Liver (tissue), 9 donors: ENCODE results near the gene ST8SIA1. TPM values are rescaled to one million over a fixed set of nuclear protein-coding genes. Genes with fewer than 3 reads are reported as not detected.

Experiments used
- DNase-seq: peaks from one replicate; pipeline ENCODE4 v3.0.0-alpha.2; 2017; ENCODE audit warnings: low spot score
- H3K27ac ChIP-seq, 2 donors: one replicate each; pipeline ENCODE4 v1.7.0; 2013; ENCODE audit warnings: inconsistent platforms in 2 of 2, low read length in 2 of 2, control low read depth in 1 of 2, low read depth in 1 of 2, mild to moderate bottlenecking in 1 of 2
- H3K27me3 ChIP-seq, 4 donors: one replicate each; pipeline versions ENCODE4 v1.6.1 to v1.7.0; 2013; ENCODE audit warnings: low read length in 3 of 4, inconsistent platforms in 1 of 4, mild to moderate bottlenecking in 1 of 4, moderate library complexity in 1 of 4; ENCODE audit not compliant: control insufficient read depth in 4 of 4, insufficient read depth in 4 of 4
- H3K36me3 ChIP-seq, 4 donors: one replicate each; pipeline versions ENCODE4 v1.6.1 to v1.7.0; 2013; ENCODE audit warnings: low read length in 3 of 4, mild to moderate bottlenecking in 3 of 4, low read depth in 1 of 4, moderate library complexity in 1 of 4; ENCODE audit not compliant: control insufficient read depth in 4 of 4, insufficient read depth in 3 of 4
- H3K4me1 ChIP-seq, 4 donors: one replicate each; pipeline versions ENCODE4 v1.6.1 to v1.7.0; 2013; ENCODE audit warnings: low read length in 3 of 4, mild to moderate bottlenecking in 3 of 4, moderate library complexity in 1 of 4; ENCODE audit not compliant: control insufficient read depth in 4 of 4, insufficient read depth in 4 of 4
- H3K4me3 ChIP-seq, 3 donors: one replicate each; pipeline versions ENCODE4 v1.6.1 to v1.7.0; 2013; ENCODE audit warnings: low read length in 3 of 3, control low read depth in 1 of 3, low read depth in 1 of 3, mild to moderate bottlenecking in 1 of 3
- H3K9ac ChIP-seq, 2 donors: one replicate each; pipeline ENCODE4 v1.7.0; 2013; ENCODE audit warnings: low read length in 2 of 2, mild to moderate bottlenecking in 2 of 2, moderate library complexity in 2 of 2, control low read depth in 1 of 2, low read depth in 1 of 2
- H3K9me3 ChIP-seq, 4 donors: one replicate each; pipeline versions ENCODE4 v1.6.1 to v1.7.0; 2013; ENCODE audit warnings: low read length in 3 of 4; ENCODE audit not compliant: control insufficient read depth in 4 of 4
- EGR1 ChIP-seq, 2 donors: IDR thresholded peaks; 2 replicates each; pipeline ENCODE4 v1.6.1; 2016 to 2018; ENCODE audit warnings: antibody characterized with exemption in 2 of 2, low read depth in 2 of 2
- FOXA1 ChIP-seq: IDR thresholded peaks from 2 replicates; pipeline ENCODE4 v1.6.1; 2016; ENCODE audit warnings: antibody characterized with exemption
- FOXA2 ChIP-seq: IDR thresholded peaks from 2 replicates; pipeline ENCODE4 v1.6.1; 2016; ENCODE audit warnings: antibody characterized with exemption
- GABPA ChIP-seq, 2 donors: IDR thresholded peaks in 1 of 2; conservative IDR thresholded peaks in 1 of 2; 2 replicates each; pipeline ENCODE4 v1.6.1; 2016; ENCODE audit warnings: antibody characterized with exemption in 2 of 2, mild to moderate bottlenecking in 1 of 2, moderate library complexity in 1 of 2
- HNF4A ChIP-seq, 2 donors: conservative IDR thresholded peaks; 2 replicates each; pipeline ENCODE4 v1.6.1; 2016; ENCODE audit warnings: antibody characterized with exemption in 2 of 2, mild to moderate bottlenecking in 2 of 2
- HNF4G ChIP-seq: IDR thresholded peaks from 2 replicates; pipeline ENCODE4 v1.6.1; 2016; ENCODE audit warnings: antibody characterized with exemption
- JUND ChIP-seq, 2 donors: IDR thresholded peaks; 2 replicates each; pipeline ENCODE4 v1.6.1; 2016; ENCODE audit warnings: antibody characterized with exemption in 2 of 2
- NR2F2 ChIP-seq: IDR thresholded peaks from 2 replicates; pipeline ENCODE4 v1.6.1; 2016; ENCODE audit warnings: antibody characterized with exemption
- RAD21 ChIP-seq, 2 donors: IDR thresholded peaks; 2 replicates each; pipeline ENCODE4 v1.6.1; 2016; ENCODE audit warnings: antibody characterized with exemption in 2 of 2, mild to moderate bottlenecking in 2 of 2
- RXRA ChIP-seq, 2 donors: IDR thresholded peaks; 2 replicates each; pipeline ENCODE4 v1.6.1; 2017 to 2018; ENCODE audit warnings: antibody characterized with exemption in 2 of 2, mild to moderate bottlenecking in 1 of 2
- SP1 ChIP-seq: IDR thresholded peaks from 2 replicates; pipeline ENCODE4 v1.6.1; 2018; ENCODE audit warnings: antibody characterized with exemption, mild to moderate bottlenecking
- TAF1 ChIP-seq: conservative IDR thresholded peaks from 2 replicates; pipeline ENCODE4 v1.6.1; 2016; ENCODE audit warnings: antibody characterized with exemption, mild to moderate bottlenecking
- YY1 ChIP-seq: IDR thresholded peaks from 2 replicates; pipeline ENCODE4 v1.6.1; 2016; ENCODE audit warnings: antibody characterized with exemption, mild to moderate bottlenecking
- WGBS: extraction: QIAGEN DNeasy Blood & Tissue Kit; methylation state at CpG from one replicate; pipeline ENCODE4 v1.1.7; 2013; 5-methylcytosine and 5-hydroxymethylcytosine counted together
- polyA plus RNA-seq, 2 donors: library from polyadenylated mRNA; stranded (reverse) in 1 of 2; unstranded in 1 of 2; fragments of 200-250 nt in 1 of 2; fragments of >200 nt in 1 of 2; fragmentation: Nextera tagmentation in 1 of 2; extraction: Ambion mirVana in 1 of 2; gene quantifications; one replicate each; pipeline versions ENCODE4 v1.2.1 to v1.2.3, GENCODE V29; 2013 to 2015
- total RNA-seq, 2 donors: library from RNA; depleted of rRNA; stranded (reverse); fragments of >200 nt; gene quantifications; one replicate each; pipeline ENCODE4 v1.2.3, GENCODE V29; 2014
- TF ChIP-seq, protein P1 (sequence below): IDR thresholded peaks from 2 replicates; pipeline ENCODE4 v1.6.1; 2016; ENCODE audit warnings: antibody characterized with exemption
- TF ChIP-seq, protein P2 (sequence below): fragments of 150-350 bp; IDR thresholded peaks from 2 replicates; pipeline ENCODE4 v1.5.1; 2017; ENCODE audit warnings: improper control_type of control experiment, low read depth, low read length; ENCODE audit not compliant: missing input control
- TF ChIP-seq, protein P3 (sequence below): IDR thresholded peaks from 2 replicates; pipeline ENCODE4 v1.6.1; 2016; ENCODE audit warnings: antibody characterized with exemption
- TF ChIP-seq, protein P4 (sequence below): IDR thresholded peaks from 2 replicates; pipeline ENCODE4 v1.6.1; 2016; ENCODE audit warnings: antibody characterized with exemption
- TF ChIP-seq, protein P5 (sequence below): IDR thresholded peaks from 2 replicates; pipeline ENCODE4 v1.6.1; 2016; ENCODE audit warnings: antibody characterized with exemption, mild to moderate bottlenecking
- donor health status: healthy.
- donor health status: healthy.
- donor health status: healthy.
- donor health status: healthy.
- donor health status: healthy.

ST8SIA1 gene
- total and polyA plus RNA-seq, 4 donors, result 0.02 to 1.0 (median 0.17) TPM; not detected in 1

DNA sequence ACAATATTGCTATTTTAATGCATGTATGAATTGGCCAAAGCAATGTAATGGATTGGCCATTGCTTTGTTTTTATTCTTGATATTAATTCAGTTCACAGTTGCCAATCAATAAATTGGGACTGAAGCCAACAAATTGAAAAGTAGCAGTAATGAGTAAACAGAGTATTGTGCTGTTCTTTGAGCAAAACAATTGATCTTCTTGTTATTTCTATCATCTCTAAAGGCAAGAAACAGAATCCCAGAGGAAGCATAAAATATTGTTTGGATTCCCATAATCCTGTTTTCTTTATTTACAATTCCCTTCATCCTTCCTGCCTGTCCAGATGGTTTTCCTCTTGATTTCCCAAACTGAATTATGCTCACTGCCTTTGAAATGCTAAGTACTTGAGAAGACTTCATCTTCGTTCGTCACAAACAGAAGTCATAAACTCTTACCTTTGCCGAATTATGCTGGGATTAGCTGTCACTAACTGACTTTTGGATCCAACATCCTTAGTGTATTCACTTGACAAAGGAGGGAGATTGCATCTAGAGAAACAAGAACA, 85.9 kb downstream of the ST8SIA1 start:
- Histone ChIP-seq H3K27me3 (no peaks in the 10 kb centered on the region), H3K9me3 (no peaks in the 10 kb centered on the region), H3K9ac (no peak overlapping the region), H3K4me3 (no peak overlapping the region), H3K27ac (no peak overlapping the region), H3K4me1 (peaks cover 3 to 6% (median 3%) of the 10 kb centered on the region in 4 donors), H3K36me3 (no peaks in the 10 kb centered on the region)
- no peak for TF ChIP-seq EGR1 (IDR thresholded peaks at IDR 0.05; ENCODE audit: low read depth in 2 of 2)
- TF ChIP-seq GABPA (IDR thresholded peaks at IDR 0.05 in 1 of 2, conservative IDR thresholded peaks at IDR 0.05 in 1 of 2), result no peak
- no peak for TF ChIP-seq YY1
- no peak for TF ChIP-seq HNF4A (conservative IDR thresholded peaks at IDR 0.05)
- no peak for TF ChIP-seq RXRA (IDR thresholded peaks at IDR 0.05)
- no peak for TF ChIP-seq FOXA1
- WGBS, result 78% methylated on average over 3 of the region's 3 CpGs
- no peak for DNase-seq

DNA sequence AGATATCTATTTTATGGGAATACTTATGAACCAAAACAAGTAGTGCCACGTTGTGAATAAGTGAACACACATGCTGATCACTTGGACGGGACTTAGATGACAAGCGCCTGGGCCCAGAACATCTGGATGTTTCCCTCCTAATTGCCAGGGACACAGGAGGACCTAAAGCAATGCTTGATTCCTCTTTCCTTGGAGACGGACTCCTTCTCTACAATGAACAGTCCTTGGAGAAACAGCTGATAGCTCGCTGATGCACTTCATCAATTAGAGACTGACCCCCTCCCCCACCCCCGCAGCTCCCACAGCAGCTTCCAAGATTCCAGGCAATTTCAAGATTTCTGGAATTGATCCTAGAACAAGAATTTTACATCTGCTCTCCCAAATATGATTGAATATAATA, 86.4 kb downstream of the ST8SIA1 start:
- TF ChIP-seq FOXA2 (no peak), TAF1 (no peak), RXRA (IDR thresholded peaks at IDR 0.05) (no peak), HNF4G (no peak), JUND (IDR thresholded peaks at IDR 0.05) (no peak), GABPA (IDR thresholded peaks at IDR 0.05 in 1 of 2, conservative IDR thresholded peaks at IDR 0.05 in 1 of 2) (no peak), NR2F2 (no peak), RAD21 (IDR thresholded peaks at IDR 0.05) (no peak), YY1 (no peak), SP1 (no peak), EGR1 (IDR thresholded peaks at IDR 0.05; ENCODE audit: low read depth in 2 of 2) (no peak), HNF4A (conservative IDR thresholded peaks at IDR 0.05) (no peak), FOXA1 (no peak)
- TF ChIP-seq, protein P1, sequence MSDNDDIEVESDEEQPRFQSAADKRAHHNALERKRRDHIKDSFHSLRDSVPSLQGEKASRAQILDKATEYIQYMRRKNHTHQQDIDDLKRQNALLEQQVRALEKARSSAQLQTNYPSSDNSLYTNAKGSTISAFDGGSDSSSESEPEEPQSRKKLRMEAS, result no peak
- TF ChIP-seq, protein P2, sequence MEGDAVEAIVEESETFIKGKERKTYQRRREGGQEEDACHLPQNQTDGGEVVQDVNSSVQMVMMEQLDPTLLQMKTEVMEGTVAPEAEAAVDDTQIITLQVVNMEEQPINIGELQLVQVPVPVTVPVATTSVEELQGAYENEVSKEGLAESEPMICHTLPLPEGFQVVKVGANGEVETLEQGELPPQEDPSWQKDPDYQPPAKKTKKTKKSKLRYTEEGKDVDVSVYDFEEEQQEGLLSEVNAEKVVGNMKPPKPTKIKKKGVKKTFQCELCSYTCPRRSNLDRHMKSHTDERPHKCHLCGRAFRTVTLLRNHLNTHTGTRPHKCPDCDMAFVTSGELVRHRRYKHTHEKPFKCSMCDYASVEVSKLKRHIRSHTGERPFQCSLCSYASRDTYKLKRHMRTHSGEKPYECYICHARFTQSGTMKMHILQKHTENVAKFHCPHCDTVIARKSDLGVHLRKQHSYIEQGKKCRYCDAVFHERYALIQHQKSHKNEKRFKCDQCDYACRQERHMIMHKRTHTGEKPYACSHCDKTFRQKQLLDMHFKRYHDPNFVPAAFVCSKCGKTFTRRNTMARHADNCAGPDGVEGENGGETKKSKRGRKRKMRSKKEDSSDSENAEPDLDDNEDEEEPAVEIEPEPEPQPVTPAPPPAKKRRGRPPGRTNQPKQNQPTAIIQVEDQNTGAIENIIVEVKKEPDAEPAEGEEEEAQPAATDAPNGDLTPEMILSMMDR, result no peak
- TF ChIP-seq, protein P3, sequence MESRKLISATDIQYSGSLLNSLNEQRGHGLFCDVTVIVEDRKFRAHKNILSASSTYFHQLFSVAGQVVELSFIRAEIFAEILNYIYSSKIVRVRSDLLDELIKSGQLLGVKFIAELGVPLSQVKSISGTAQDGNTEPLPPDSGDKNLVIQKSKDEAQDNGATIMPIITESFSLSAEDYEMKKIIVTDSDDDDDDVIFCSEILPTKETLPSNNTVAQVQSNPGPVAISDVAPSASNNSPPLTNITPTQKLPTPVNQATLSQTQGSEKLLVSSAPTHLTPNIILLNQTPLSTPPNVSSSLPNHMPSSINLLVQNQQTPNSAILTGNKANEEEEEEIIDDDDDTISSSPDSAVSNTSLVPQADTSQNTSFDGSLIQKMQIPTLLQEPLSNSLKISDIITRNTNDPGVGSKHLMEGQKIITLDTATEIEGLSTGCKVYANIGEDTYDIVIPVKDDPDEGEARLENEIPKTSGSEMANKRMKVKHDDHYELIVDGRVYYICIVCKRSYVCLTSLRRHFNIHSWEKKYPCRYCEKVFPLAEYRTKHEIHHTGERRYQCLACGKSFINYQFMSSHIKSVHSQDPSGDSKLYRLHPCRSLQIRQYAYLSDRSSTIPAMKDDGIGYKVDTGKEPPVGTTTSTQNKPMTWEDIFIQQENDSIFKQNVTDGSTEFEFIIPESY, result no peak
- TF ChIP-seq, protein P4, sequence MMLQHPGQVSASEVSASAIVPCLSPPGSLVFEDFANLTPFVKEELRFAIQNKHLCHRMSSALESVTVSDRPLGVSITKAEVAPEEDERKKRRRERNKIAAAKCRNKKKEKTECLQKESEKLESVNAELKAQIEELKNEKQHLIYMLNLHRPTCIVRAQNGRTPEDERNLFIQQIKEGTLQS, result no peak
- TF ChIP-seq, protein P5, sequence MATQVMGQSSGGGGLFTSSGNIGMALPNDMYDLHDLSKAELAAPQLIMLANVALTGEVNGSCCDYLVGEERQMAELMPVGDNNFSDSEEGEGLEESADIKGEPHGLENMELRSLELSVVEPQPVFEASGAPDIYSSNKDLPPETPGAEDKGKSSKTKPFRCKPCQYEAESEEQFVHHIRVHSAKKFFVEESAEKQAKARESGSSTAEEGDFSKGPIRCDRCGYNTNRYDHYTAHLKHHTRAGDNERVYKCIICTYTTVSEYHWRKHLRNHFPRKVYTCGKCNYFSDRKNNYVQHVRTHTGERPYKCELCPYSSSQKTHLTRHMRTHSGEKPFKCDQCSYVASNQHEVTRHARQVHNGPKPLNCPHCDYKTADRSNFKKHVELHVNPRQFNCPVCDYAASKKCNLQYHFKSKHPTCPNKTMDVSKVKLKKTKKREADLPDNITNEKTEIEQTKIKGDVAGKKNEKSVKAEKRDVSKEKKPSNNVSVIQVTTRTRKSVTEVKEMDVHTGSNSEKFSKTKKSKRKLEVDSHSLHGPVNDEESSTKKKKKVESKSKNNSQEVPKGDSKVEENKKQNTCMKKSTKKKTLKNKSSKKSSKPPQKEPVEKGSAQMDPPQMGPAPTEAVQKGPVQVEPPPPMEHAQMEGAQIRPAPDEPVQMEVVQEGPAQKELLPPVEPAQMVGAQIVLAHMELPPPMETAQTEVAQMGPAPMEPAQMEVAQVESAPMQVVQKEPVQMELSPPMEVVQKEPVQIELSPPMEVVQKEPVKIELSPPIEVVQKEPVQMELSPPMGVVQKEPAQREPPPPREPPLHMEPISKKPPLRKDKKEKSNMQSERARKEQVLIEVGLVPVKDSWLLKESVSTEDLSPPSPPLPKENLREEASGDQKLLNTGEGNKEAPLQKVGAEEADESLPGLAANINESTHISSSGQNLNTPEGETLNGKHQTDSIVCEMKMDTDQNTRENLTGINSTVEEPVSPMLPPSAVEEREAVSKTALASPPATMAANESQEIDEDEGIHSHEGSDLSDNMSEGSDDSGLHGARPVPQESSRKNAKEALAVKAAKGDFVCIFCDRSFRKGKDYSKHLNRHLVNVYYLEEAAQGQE, result no peak
- Histone ChIP-seq H3K27me3 (no peaks in the 10 kb centered on the region), H3K9me3 (no peaks in the 10 kb centered on the region), H3K9ac (no peak overlapping the region), H3K36me3 (no peaks in the 10 kb centered on the region), H3K4me1 (peaks cover 3 to 6% (median 3%) of the 10 kb centered on the region in 4 donors), H3K27ac (no peak overlapping the region), H3K4me3 (no peak overlapping the region)
- no peak for DNase-seq
- WGBS, result 84% methylated on average over 6 of the region's 6 CpGs
